ENCODE results near the gene STK39.

STK39 gene

GRCh38 chr2:167986223-167986622 lies 261.2 kb downstream of the STK39 start:
- no peak for DNase-seq

- no peak for DNase-seq
Observed at GRCh38 chr2:167981945-167982344, 265.4 kb downstream of the STK39 start.

GRCh38 chr2:167980439-167980838 lies 267.0 kb downstream of the STK39 start:
- no peak for DNase-seq

- DNase-seq = no peak
Observed at GRCh38 chr2:167972746-167973145, 274.6 kb downstream of the STK39 start.

- no peak for DNase-seq
Observed at GRCh38 chr2:167972020-167972419, 275.4 kb downstream of the STK39 start.

- DNase-seq = no peak
Observed at GRCh38 chr2:167966937-167967913, 280.2 kb downstream of the STK39 start.

GRCh38 chr2:167965907-167966761 lies 281.3 kb downstream of the STK39 start:
- no peak for DNase-seq

- no peak for DNase-seq
Observed at GRCh38 chr2:167964650-167965413, 282.6 kb downstream of the STK39 start.

- DNase-seq = no peak
Observed at GRCh38 chr2:167963899-167964649, 283.3 kb downstream of the STK39 start.

- no peak for DNase-seq
Observed at GRCh38 chr2:167962436-167963226, 284.8 kb downstream of the STK39 start.

- no peak for DNase-seq
Observed at GRCh38 chr2:167961536-167962048, 285.8 kb downstream of the STK39 start.

- no peak for DNase-seq
Observed at GRCh38 chr2:167960089-167960747, 287.2 kb downstream of the STK39 start.

GRCh38 chr2:167957662-167958061 lies 289.7 kb downstream of the STK39 start:
- DNase-seq = no peak

- no peak for DNase-seq
Observed at GRCh38 chr2:167955264-167955906, 292.0 kb downstream of the STK39 start.

GRCh38 chr2:167954495-167954894 lies 292.9 kb downstream of the STK39 start:
- DNase-seq = no peak

- DNase-seq = no peak
Observed at GRCh38 chr2:167953776-167954175, 293.6 kb downstream of the STK39 start.

GRCh38 chr2:167950571-167950970 lies 296.8 kb downstream of the STK39 start:
- no peak for DNase-seq

GRCh38 chr2:167946441-167946841 lies 301.0 kb downstream of the STK39 start:
- no peak for DNase-seq

GRCh38 chr2:167945660-167946368 lies 301.6 kb downstream of the STK39 start:
- no peak for DNase-seq

Data from stimulated activated CD4-positive, alpha-beta T cell treated with anti-CD3 and anti-CD28 coated beads, Interleukin-1b, Interleukin-23, amount 100 ng/mL, for 48 hours (primary cell).